ENCODE measurements around the gene NFIB.

NFIB gene

GRCh38 chr9:14218253-14218652 is 95.7 kb downstream of the NFIB start:
- TF ChIP-seq, protein P1, sequence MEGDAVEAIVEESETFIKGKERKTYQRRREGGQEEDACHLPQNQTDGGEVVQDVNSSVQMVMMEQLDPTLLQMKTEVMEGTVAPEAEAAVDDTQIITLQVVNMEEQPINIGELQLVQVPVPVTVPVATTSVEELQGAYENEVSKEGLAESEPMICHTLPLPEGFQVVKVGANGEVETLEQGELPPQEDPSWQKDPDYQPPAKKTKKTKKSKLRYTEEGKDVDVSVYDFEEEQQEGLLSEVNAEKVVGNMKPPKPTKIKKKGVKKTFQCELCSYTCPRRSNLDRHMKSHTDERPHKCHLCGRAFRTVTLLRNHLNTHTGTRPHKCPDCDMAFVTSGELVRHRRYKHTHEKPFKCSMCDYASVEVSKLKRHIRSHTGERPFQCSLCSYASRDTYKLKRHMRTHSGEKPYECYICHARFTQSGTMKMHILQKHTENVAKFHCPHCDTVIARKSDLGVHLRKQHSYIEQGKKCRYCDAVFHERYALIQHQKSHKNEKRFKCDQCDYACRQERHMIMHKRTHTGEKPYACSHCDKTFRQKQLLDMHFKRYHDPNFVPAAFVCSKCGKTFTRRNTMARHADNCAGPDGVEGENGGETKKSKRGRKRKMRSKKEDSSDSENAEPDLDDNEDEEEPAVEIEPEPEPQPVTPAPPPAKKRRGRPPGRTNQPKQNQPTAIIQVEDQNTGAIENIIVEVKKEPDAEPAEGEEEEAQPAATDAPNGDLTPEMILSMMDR (conservative IDR thresholded peaks at IDR 0.05; ENCODE audit: low read depth, low read length) = no peak
- no peak for DNase-seq (ENCODE audit: low read depth)
- no peak overlapping the region for H3K4me3 ChIP-seq (ENCODE audit: low read depth, low read length)

DNA sequence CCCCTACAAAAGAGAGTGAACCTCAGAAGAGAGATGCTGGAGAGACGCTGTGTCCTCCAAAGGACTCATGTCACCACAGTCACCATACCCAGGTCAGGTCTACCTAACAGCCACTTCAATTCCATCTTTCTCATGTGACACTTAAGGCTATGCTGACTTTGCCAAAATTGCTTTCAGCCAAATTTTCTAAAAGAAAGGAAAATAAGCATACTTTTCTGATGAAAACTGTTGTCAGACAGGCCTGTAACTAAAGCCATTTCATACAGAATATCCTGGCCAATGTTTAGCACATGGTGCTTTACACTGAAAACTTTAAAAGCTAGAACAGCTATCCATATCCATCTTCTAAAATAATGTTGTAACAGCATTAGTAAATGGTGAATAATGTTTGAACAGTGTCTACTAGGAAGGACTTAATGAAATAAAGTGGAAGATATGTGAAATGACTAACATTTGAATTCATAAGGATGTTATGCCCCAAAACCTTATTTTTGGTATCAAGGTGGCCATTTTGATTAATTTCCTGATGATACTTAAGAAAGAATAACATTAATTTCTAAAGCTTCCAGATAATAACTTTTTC is 97.2 kb downstream of the NFIB start:
- H3K4me3 ChIP-seq (ENCODE audit: low read depth, low read length) = no peak overlapping the region
- TF ChIP-seq, protein P1 (conservative IDR thresholded peaks at IDR 0.05; ENCODE audit: low read depth, low read length) = no peak
- no peak for DNase-seq (ENCODE audit: low read depth)

DNA sequence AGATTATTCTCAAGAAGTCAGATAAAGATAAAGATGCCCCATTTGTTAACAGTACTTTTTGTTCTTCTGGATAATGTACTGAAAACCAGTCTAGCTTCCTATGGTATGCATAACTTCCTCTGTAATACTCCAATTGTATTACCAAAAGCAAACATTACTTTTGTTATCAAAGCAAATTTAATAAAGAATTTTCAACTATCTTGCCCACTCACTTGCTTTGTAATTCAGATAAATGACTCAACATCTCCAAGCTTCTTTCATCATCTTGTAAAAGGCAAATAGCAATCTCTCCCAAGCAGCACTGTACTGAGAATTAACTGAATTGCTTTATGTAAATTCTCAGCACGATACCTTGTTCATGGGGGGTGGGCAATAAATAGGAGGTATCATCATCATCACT is 98.3 kb downstream of the NFIB start:
- TF ChIP-seq, protein P1 (conservative IDR thresholded peaks at IDR 0.05; ENCODE audit: low read depth, low read length) = no peak
- peak; percentile 62 for DNase-seq (ENCODE audit: low read depth)
- H3K4me3 ChIP-seq (ENCODE audit: low read depth, low read length) = no peak overlapping the region

DNA sequence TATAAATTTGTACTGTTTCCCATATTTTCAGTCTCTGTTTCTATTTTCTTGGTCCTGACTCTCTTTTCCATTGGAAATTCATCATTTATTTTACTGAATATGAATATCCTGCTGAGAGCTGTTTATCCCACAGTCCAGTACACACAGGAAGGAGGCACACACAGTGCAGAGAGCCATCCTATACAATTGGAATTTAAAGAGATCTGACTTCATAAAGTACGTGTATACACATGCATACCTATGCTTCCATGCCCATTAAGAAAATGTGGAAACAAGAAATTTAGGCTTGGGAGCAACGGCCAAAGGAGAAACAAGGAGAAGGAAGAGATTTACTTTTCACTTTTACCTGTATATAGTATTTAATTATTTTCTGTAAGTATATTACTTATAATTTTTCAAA is 99.2 kb downstream of the NFIB start:
- TF ChIP-seq, protein P1 (conservative IDR thresholded peaks at IDR 0.05; ENCODE audit: low read depth, low read length) = no peak
- no peak for DNase-seq (ENCODE audit: low read depth)
- no peak overlapping the region for H3K4me3 ChIP-seq (ENCODE audit: low read depth, low read length)

DNA sequence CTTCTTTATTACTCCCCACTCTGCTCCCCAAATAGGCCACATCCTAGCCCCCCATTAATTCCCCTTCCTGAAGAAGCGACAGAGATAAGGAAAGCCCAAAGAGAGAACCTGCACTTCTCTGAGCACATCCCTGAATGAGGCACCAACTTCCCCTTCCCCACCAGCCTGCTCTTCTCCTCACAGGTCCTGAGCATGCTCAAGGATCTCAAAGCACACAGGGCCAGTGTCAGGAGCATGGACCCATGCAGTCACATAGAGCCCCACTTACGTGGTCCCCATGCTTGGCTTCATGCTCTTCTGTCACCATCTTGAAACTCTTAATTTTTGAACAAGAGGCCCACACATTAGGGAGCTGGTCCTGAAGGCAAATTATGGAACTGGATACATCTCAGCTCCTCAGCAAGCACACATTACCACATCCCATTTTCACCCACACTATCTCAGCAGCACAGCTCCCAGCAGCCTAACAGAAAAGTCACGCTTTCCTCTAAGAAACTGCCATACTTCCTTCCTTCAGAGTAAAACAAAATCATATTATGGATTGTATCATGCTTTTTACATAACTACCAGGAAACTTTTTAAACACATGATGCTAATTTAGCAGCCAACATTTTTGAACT is 99.8 kb downstream of the NFIB start:
- no peak overlapping the region for H3K4me3 ChIP-seq (ENCODE audit: low read depth, low read length)
- TF ChIP-seq, protein P1 (conservative IDR thresholded peaks at IDR 0.05; ENCODE audit: low read depth, low read length) = no peak
- DNase-seq (ENCODE audit: low read depth) = no peak

DNA sequence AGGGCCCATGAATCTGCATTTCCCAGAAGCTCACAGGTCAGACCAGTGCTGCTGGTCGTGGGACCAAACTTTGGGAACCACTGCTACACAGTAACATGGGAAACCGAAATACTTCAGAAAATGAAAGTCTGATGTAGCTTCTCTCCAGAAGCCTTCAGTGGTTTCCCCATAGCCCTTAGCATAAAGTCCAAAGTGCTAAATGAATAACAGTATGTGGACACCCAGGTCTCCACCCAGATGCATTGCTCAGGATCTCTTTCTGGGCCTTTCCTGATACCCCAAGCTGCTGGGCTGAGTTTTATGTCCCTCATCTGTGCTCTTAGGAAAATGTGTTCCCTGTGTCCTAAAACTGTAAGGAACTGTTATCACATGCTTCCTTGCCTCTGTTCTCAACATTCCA is 100.4 kb downstream of the NFIB start:
- TF ChIP-seq, protein P1 (conservative IDR thresholded peaks at IDR 0.05; ENCODE audit: low read depth, low read length) = no peak
- no peak overlapping the region for H3K4me3 ChIP-seq (ENCODE audit: low read depth, low read length)
- no peak for DNase-seq (ENCODE audit: low read depth)

Data from choroid plexus epithelial cell (primary cell).